Mucosa of rectum (tissue), 2 donors: Measurements from ENCODE around the gene HTR2C.

Source experiments
- H3K27ac ChIP-seq, 2 donors: one replicate each; pipeline ENCODE4 v1.7.0; 2013; ENCODE audit warnings: inconsistent platforms in 2 of 2, low read depth in 2 of 2, low read length in 2 of 2
- H3K27me3 ChIP-seq, 2 donors: one replicate each; pipeline ENCODE4 v1.7.0; 2013; ENCODE audit warnings: low read length in 2 of 2; ENCODE audit not compliant: control insufficient read depth in 2 of 2, insufficient read depth in 2 of 2
- H3K36me3 ChIP-seq, 2 donors: one replicate each; pipeline ENCODE4 v1.7.0; 2013; ENCODE audit warnings: low read length in 2 of 2; ENCODE audit not compliant: control insufficient read depth in 2 of 2, insufficient read depth in 2 of 2
- H3K4me1 ChIP-seq, 2 donors: one replicate each; pipeline ENCODE4 v1.7.0; 2013; ENCODE audit warnings: low read length in 2 of 2, mild to moderate bottlenecking in 1 of 2; ENCODE audit not compliant: control insufficient read depth in 2 of 2, insufficient read depth in 2 of 2
- H3K4me3 ChIP-seq, 2 donors: one replicate each; pipeline ENCODE4 v1.7.0; 2013; ENCODE audit warnings: low read length in 2 of 2
- H3K9ac ChIP-seq, 2 donors: one replicate each; pipeline ENCODE4 v1.7.0; 2013; ENCODE audit warnings: low read length in 2 of 2, low read depth in 1 of 2, mild to moderate bottlenecking in 1 of 2
- H3K9me3 ChIP-seq, 2 donors: one replicate each; pipeline ENCODE4 v1.7.0; 2013; ENCODE audit warnings: low read length in 2 of 2; ENCODE audit not compliant: control insufficient read depth in 2 of 2
- donor health status: healthy.
- donor health status: Normal muscosa, but diverticular disease.

Gene HTR2C

GRCh38 chrX:114710571-114710970, 126.7 kb downstream of the HTR2C start:
- H3K4me3 ChIP-seq, result no peak overlapping the region
- H3K9me3 ChIP-seq, result no peaks in the 10 kb centered on the region
- no peak overlapping the region for H3K9ac ChIP-seq
- H3K36me3 ChIP-seq, result no peaks in the 10 kb centered on the region
- H3K27me3 ChIP-seq, result no peaks in the 10 kb centered on the region
- H3K27ac ChIP-seq, result no peak overlapping the region
- H3K4me1 ChIP-seq, result no peaks in the 10 kb centered on the region

GRCh38 chrX:114712466-114712865, 128.6 kb downstream of the HTR2C start:
- H3K9me3 ChIP-seq, result no peaks in the 10 kb centered on the region

GRCh38 chrX:114715096-114715495, 131.2 kb downstream of the HTR2C start:
- H3K4me3 ChIP-seq, result no peak overlapping the region
- no peaks in the 10 kb centered on the region for H3K36me3 ChIP-seq
- no peaks in the 10 kb centered on the region for H3K9me3 ChIP-seq
- no peak overlapping the region for H3K27ac ChIP-seq
- no peak overlapping the region for H3K9ac ChIP-seq
- no peaks in the 10 kb centered on the region for H3K27me3 ChIP-seq
- H3K4me1 ChIP-seq, result no peaks in the 10 kb centered on the region

More at GRCh38 chrX:114712466-114712865, 128.6 kb downstream of the HTR2C start:
- H3K36me3 ChIP-seq, result no peaks in the 10 kb centered on the region
- H3K27me3 ChIP-seq, result no peaks in the 10 kb centered on the region
- no peak overlapping the region for H3K9ac ChIP-seq
- no peak overlapping the region for H3K27ac ChIP-seq
- no peak overlapping the region for H3K4me3 ChIP-seq
- H3K4me1 ChIP-seq, result no peaks in the 10 kb centered on the region

GRCh38 chrX:114717921-114718320, 134.0 kb downstream of the HTR2C start:
- Histone ChIP-seq H3K4me1 (no peaks in the 10 kb centered on the region), H3K9ac (no peak overlapping the region), H3K27me3 (no peaks in the 10 kb centered on the region), H3K27ac (no peak overlapping the region), H3K36me3 (no peaks in the 10 kb centered on the region), H3K9me3 (no peaks in the 10 kb centered on the region), H3K4me3 (no peak overlapping the region)

GRCh38 chrX:114766541-114766940, 182.7 kb downstream of the HTR2C start:
- Histone ChIP-seq H3K4me1 (no peaks in the 10 kb centered on the region), H3K4me3 (no peak overlapping the region), H3K27me3 (no peaks in the 10 kb centered on the region), H3K9me3 (peaks cover 2% of the 10 kb centered on the region in 2 donors), H3K36me3 (no peaks in the 10 kb centered on the region), H3K27ac (no peak overlapping the region), H3K9ac (no peak overlapping the region)

GRCh38 chrX:114774691-114775090, 190.8 kb downstream of the HTR2C start:
- peaks cover 0 to 2% of the 10 kb centered on the region in 2 donors for H3K27me3 ChIP-seq
- no peaks in the 10 kb centered on the region for H3K4me1 ChIP-seq
- no peak overlapping the region for H3K27ac ChIP-seq
- H3K9ac ChIP-seq, result no peak overlapping the region
- no peak overlapping the region for H3K4me3 ChIP-seq
- H3K9me3 ChIP-seq, result peaks cover 2% of the 10 kb centered on the region in 2 donors
- H3K36me3 ChIP-seq, result no peaks in the 10 kb centered on the region

GRCh38 chrX:114782925-114783324, 199.0 kb downstream of the HTR2C start:
- no peaks in the 10 kb centered on the region for H3K27me3 ChIP-seq
- no peak overlapping the region for H3K4me3 ChIP-seq
- no peak overlapping the region for H3K9ac ChIP-seq
- no peaks in the 10 kb centered on the region for H3K36me3 ChIP-seq
- no peak overlapping the region for H3K27ac ChIP-seq
- peaks cover 0 to 2% of the 10 kb centered on the region in 2 donors for H3K9me3 ChIP-seq
- no peaks in the 10 kb centered on the region for H3K4me1 ChIP-seq

GRCh38 chrX:114787061-114787460, 203.2 kb downstream of the HTR2C start:
- Histone ChIP-seq H3K4me3 (no peak overlapping the region), H3K4me1 (no peaks in the 10 kb centered on the region), H3K27ac (no peak overlapping the region), H3K9ac (no peak overlapping the region), H3K27me3 (no peaks in the 10 kb centered on the region), H3K36me3 (no peaks in the 10 kb centered on the region), H3K9me3 (peaks cover 0 to 2% of the 10 kb centered on the region in 2 donors)

- H3K4me1 ChIP-seq, result no peaks in the 10 kb centered on the region
These were observed 213.6 kb downstream of the HTR2C start for GRCh38 chrX:114797494-114797893.

GRCh38 chrX:114798907-114799306, 215.0 kb downstream of the HTR2C start:
- Histone ChIP-seq H3K36me3 (no peaks in the 10 kb centered on the region), H3K4me1 (no peaks in the 10 kb centered on the region), H3K27ac (no peak overlapping the region), H3K9me3 (peaks cover 0 to 2% of the 10 kb centered on the region in 2 donors), H3K4me3 (no peak overlapping the region), H3K27me3 (peaks cover 0 to 3% of the 10 kb centered on the region in 2 donors), H3K9ac (no peak overlapping the region)

More at GRCh38 chrX:114797494-114797893, 213.6 kb downstream of the HTR2C start:
- Histone ChIP-seq H3K9me3 (peaks cover 0 to 2% of the 10 kb centered on the region in 2 donors), H3K27me3 (peaks cover 0 to 3% of the 10 kb centered on the region in 2 donors), H3K9ac (no peak overlapping the region), H3K4me3 (no peak overlapping the region), H3K27ac (no peak overlapping the region), H3K36me3 (no peaks in the 10 kb centered on the region)

GRCh38 chrX:114800719-114801118, 216.8 kb downstream of the HTR2C start:
- Histone ChIP-seq H3K4me1 (no peaks in the 10 kb centered on the region), H3K36me3 (no peaks in the 10 kb centered on the region), H3K27ac (no peak overlapping the region), H3K9ac (no peak overlapping the region), H3K4me3 (no peak overlapping the region), H3K9me3 (peaks cover 0 to 2% of the 10 kb centered on the region in 2 donors), H3K27me3 (peaks cover 0 to 3% of the 10 kb centered on the region in 2 donors)
